PC-9 (cell line): ENCODE measurements around the gene EHBP1. TPM values are rescaled to one million over a fixed set of nuclear protein-coding genes. Genes with fewer than 3 reads are reported as not detected.

ENCODE experiments used
- BruUV-seq: library from RNA; stranded (reverse); fragments of 400-500 nt; replicated peaks from 2 replicates; lab custom pipeline; 2021; lab: Mats Ljungman, UMichigan
- CTCF ChIA-PET: fragments of 300-600 bp; sonication (Branson Sonifier 250); formaldehyde crosslinking; loops from one replicate; lab custom pipeline; 2022; ENCODE audit warnings: antibody characterized with exemption; lab: Charles Lee
- POLR2A ChIA-PET: fragments of 300-600 bp; sonication (Branson Sonifier 250); formaldehyde crosslinking; loops from one replicate; lab custom pipeline; 2022; ENCODE audit warnings: antibody characterized with exemption; ENCODE audit not compliant: unreplicated experiment; lab: Charles Lee
- DNase-seq, 2 experiments: peaks; one replicate each; pipeline versions ENCODE4 v3.0.0 to v3.0.0-alpha.2; 2015 to 2022; ENCODE audit warnings: mixed read lengths in 1 of 2
- H2AFZ ChIP-seq: fragments of 200-600 bp; sonication (generic); 2 replicates; pipeline ENCODE4 v1.8.1; 2017; ENCODE audit warnings: antibody characterized with exemption
- H3F3A ChIP-seq: fragments of 200-600 bp; sonication (generic); 2 replicates; pipeline ENCODE4 v1.8.1; 2017; ENCODE audit warnings: antibody characterized with exemption, mild to moderate bottlenecking, low read depth; ENCODE audit not compliant: insufficient read depth
- H3K27ac ChIP-seq: fragments of 200-600 bp; sonication (generic); 2 replicates; pipeline ENCODE4 v1.6.1; 2016; ENCODE audit warnings: mixed run types
- H3K27me3 ChIP-seq: fragments of 200-600 bp; sonication (generic); 2 replicates; pipeline ENCODE4 v1.6.1; 2016; ENCODE audit warnings: low read depth, mixed run types; ENCODE audit not compliant: insufficient read depth
- H3K36me3 ChIP-seq: fragments of 200-600 bp; sonication (generic); 2 replicates; pipeline ENCODE4 v1.6.1; 2016; ENCODE audit warnings: low read depth, mixed run types
- H3K4me1 ChIP-seq: fragments of 200-600 bp; sonication (generic); replicated peaks from 2 replicates; pipeline ENCODE4 v1.6.1; 2016; ENCODE audit warnings: mixed run types; ENCODE audit not compliant: insufficient read depth
- H3K4me2 ChIP-seq: fragments of 200-600 bp; sonication (generic); 2 replicates; pipeline ENCODE4 v1.6.1; 2017; ENCODE audit warnings: mixed run types
- H3K4me3 ChIP-seq: fragments of 200-600 bp; sonication (generic); 2 replicates; pipeline ENCODE4 v1.6.1; 2016; ENCODE audit warnings: mixed run types
- H3K79me2 ChIP-seq: fragments of 200-600 bp; sonication (generic); 2 replicates; pipeline ENCODE4 v1.6.1; 2017; ENCODE audit warnings: low read depth, mixed run types
- H3K9me2 ChIP-seq: fragments of 200-600 bp; sonication (generic); 2 replicates; pipeline ENCODE4 v1.8.1; 2017; ENCODE audit warnings: mild to moderate bottlenecking; ENCODE audit not compliant: insufficient read depth
- H3K9me3 ChIP-seq: fragments of 200-600 bp; sonication (generic); 2 replicates; pipeline ENCODE4 v1.8.1; 2016; ENCODE audit warnings: low read depth; ENCODE audit not compliant: insufficient read depth
- H4K20me1 ChIP-seq: fragments of 200-600 bp; sonication (generic); 2 replicates; pipeline ENCODE4 v1.8.1; 2017; ENCODE audit not compliant: insufficient read depth
- EZH2 ChIP-seq: fragments of 200-600 bp; sonication (generic); IDR thresholded peaks from 2 replicates; pipeline ENCODE4 v1.8.0; 2017; ENCODE audit warnings: antibody characterized with exemption, low read depth
- intact Hi-C: fragments of 100-400 bp; cut with micrococcal nuclease; formaldehyde crosslinking; loops from one replicate; pipeline ENCODE4 v1.10.0; 2022; ENCODE audit not compliant: unreplicated experiment
- total RNA-seq: library from RNA; stranded (reverse); gene quantifications from 2 replicates; pipeline ENCODE4 v1.2.3, GENCODE V29; 2021
- TF ChIP-seq, protein P1 (sequence below): fragments of 200-600 bp; sonication (generic); conservative IDR thresholded peaks from 2 replicates; pipeline ENCODE4 v1.6.1; 2017; ENCODE audit warnings: mixed run types, antibody characterized with exemption, mild to moderate bottlenecking, moderate library complexity

Gene EHBP1
- total RNA-seq, 1 experiment from 2014 or later: 100 TPM

GRCh38 chr2:62920070-62920469, 214.6 kb downstream of the EHBP1 start:
- BruUV-seq: no TSS peak
- CTCF ChIA-PET: no interaction called here
- POLR2A ChIA-PET: no interaction called here

GRCh38 chr2:62923242-62923641, 217.7 kb downstream of the EHBP1 start:
- Histone ChIP-seq H3K4me3 (no peak overlapping the region), H3K9me2 (no peaks in the 10 kb centered on the region; the same call in 1 of the 2 replicates), H2AFZ (no peak overlapping the region), H3K27me3 (no peaks in the 10 kb centered on the region), H3K79me2 (no peaks in the 10 kb centered on the region), H3K36me3 (peaks cover 4% of the 10 kb centered on the region; the same call in 1 of the 2 replicates), H3K9me3 (no peaks in the 10 kb centered on the region; the same call in 1 of the 2 replicates), H3K27ac (no peak overlapping the region), H3K4me1 (no peaks in the 10 kb centered on the region), H3F3A (no peaks in the 10 kb centered on the region), H3K4me2 (no peak overlapping the region), H4K20me1 (no peaks in the 10 kb centered on the region)
- ChIA-PET POLR2A (no interaction called here), CTCF (no interaction called here)
- DNase-seq: no peak
- TF ChIP-seq EZH2: no peak
- TF ChIP-seq, protein P1, sequence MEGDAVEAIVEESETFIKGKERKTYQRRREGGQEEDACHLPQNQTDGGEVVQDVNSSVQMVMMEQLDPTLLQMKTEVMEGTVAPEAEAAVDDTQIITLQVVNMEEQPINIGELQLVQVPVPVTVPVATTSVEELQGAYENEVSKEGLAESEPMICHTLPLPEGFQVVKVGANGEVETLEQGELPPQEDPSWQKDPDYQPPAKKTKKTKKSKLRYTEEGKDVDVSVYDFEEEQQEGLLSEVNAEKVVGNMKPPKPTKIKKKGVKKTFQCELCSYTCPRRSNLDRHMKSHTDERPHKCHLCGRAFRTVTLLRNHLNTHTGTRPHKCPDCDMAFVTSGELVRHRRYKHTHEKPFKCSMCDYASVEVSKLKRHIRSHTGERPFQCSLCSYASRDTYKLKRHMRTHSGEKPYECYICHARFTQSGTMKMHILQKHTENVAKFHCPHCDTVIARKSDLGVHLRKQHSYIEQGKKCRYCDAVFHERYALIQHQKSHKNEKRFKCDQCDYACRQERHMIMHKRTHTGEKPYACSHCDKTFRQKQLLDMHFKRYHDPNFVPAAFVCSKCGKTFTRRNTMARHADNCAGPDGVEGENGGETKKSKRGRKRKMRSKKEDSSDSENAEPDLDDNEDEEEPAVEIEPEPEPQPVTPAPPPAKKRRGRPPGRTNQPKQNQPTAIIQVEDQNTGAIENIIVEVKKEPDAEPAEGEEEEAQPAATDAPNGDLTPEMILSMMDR: no peak
- intact Hi-C loops: no loop called here
- no TSS peak for BruUV-seq

More at GRCh38 chr2:62920070-62920469, 214.6 kb downstream of the EHBP1 start:
- no peaks in the 10 kb centered on the region; the same call in 1 of the 2 replicates for H3F3A ChIP-seq
- H3K27ac ChIP-seq: no peak overlapping the region
- no peaks in the 10 kb centered on the region for H3K27me3 ChIP-seq
- TF ChIP-seq EZH2: no peak
- TF ChIP-seq, protein P1: no peak
- H3K36me3 ChIP-seq: peaks cover 4% of the 10 kb centered on the region; the same call in 1 of the 2 replicates
- H4K20me1 ChIP-seq: no peaks in the 10 kb centered on the region
- H3K9me2 ChIP-seq: no peaks in the 10 kb centered on the region; the same call in 1 of the 2 replicates
- no peaks in the 10 kb centered on the region for H3K79me2 ChIP-seq
- DNase-seq: no peak
- no peaks in the 10 kb centered on the region for H3K4me1 ChIP-seq
- H3K4me3 ChIP-seq: no peak overlapping the region
- H3K9me3 ChIP-seq: no peaks in the 10 kb centered on the region; the same call in 1 of the 2 replicates
- H2AFZ ChIP-seq: no peak overlapping the region
- no peak overlapping the region for H3K4me2 ChIP-seq
- intact Hi-C loops: no loop called here

GRCh38 chr2:62923881-62924280, 218.4 kb downstream of the EHBP1 start:
- intact Hi-C loops: no loop called here
- no peak overlapping the region for H2AFZ ChIP-seq

More at GRCh38 chr2:62923881-62924280, 218.4 kb downstream of the EHBP1 start:
- no peak for DNase-seq
- Histone ChIP-seq H3F3A (no peaks in the 10 kb centered on the region), H4K20me1 (no peaks in the 10 kb centered on the region), H3K9me2 (no peaks in the 10 kb centered on the region; the same call in 1 of the 2 replicates), H3K9me3 (no peaks in the 10 kb centered on the region; the same call in 1 of the 2 replicates), H3K4me1 (no peaks in the 10 kb centered on the region), H3K4me3 (no peak overlapping the region), H3K27ac (no peak overlapping the region), H3K36me3 (0 out of 2 replicates have a peak, but pooled peaks cover 4% of the 10 kb centered on the region), H3K27me3 (no peaks in the 10 kb centered on the region), H3K79me2 (no peaks in the 10 kb centered on the region), H3K4me2 (no peak overlapping the region)
- ChIA-PET CTCF (no interaction called here), POLR2A (no interaction called here)
- no TSS peak for BruUV-seq
- TF ChIP-seq, protein P1: no peak
- TF ChIP-seq EZH2: no peak
